Caco-2 (cell line): ENCODE measurements around the gene RPL35. TPM values are rescaled to one million over a fixed set of nuclear protein-coding genes. Genes with fewer than 3 reads are reported as not detected.

Experiments used
- BruUV-seq: library from RNA; stranded (reverse); fragments of 400-500 nt; replicated peaks from 2 replicates; lab custom pipeline; 2021; lab: Mats Ljungman, UMichigan
- CTCF ChIA-PET: fragments of 300-600 bp; sonication (Branson Sonifier 250); formaldehyde crosslinking; loops from one replicate; lab custom pipeline; 2022; ENCODE audit warnings: antibody characterized with exemption; lab: Charles Lee
- POLR2A ChIA-PET: fragments of 300-600 bp; sonication (Branson Sonifier 250); formaldehyde crosslinking; loops from one replicate; lab custom pipeline; 2022; ENCODE audit warnings: antibody characterized with exemption; lab: Charles Lee
- DNase-seq, 2 experiments: peaks; one replicate each; pipeline versions ENCODE4 v3.0.0 to v3.0.0-alpha.2; 2020 to 2022
- H3K27me3 ChIP-seq: replicated peaks from 2 replicates; pipeline ENCODE4 v1.6.0; 2011; ENCODE audit warnings: low read length; ENCODE audit not compliant: control insufficient read depth, insufficient read depth
- H3K36me3 ChIP-seq: 2 replicates; pipeline ENCODE4 v1.5.1; 2011; ENCODE audit warnings: low read length; ENCODE audit not compliant: control insufficient read depth, insufficient read depth
- H3K4me1 ChIP-seq: fragments of 250-450 bp; sonication (Bioruptor Pico); 2 replicates; pipeline ENCODE4 v1.5.1; 2020; ENCODE audit warnings: mild to moderate bottlenecking
- H3K4me3 ChIP-seq: 2 replicates; pipeline ENCODE4 v1.5.1; 2011; ENCODE audit warnings: low read depth, mild to moderate bottlenecking, control low read depth, low read length
- H3K9me3 ChIP-seq: fragments of 250-450 bp; sonication (Bioruptor Pico); 2 replicates; pipeline ENCODE4 v1.5.1; 2020; ENCODE audit warnings: mild to moderate bottlenecking, moderate library complexity
- H3K27ac Mint-ChIP-seq: one replicate; pipeline ENCODE4 v1.8.0; 2022; ENCODE audit warnings: mixed read lengths; ENCODE audit not compliant: unreplicated experiment
- H3K27me3 Mint-ChIP-seq: one replicate; pipeline ENCODE4 v1.8.0; 2022; ENCODE audit warnings: mixed read lengths; ENCODE audit not compliant: insufficient read depth, unreplicated experiment
- H3K36me3 Mint-ChIP-seq: one replicate; pipeline ENCODE4 v1.8.0; 2022; ENCODE audit warnings: mild to moderate bottlenecking, mixed read lengths; ENCODE audit not compliant: insufficient read depth, unreplicated experiment
- H3K4me1 Mint-ChIP-seq: one replicate; pipeline ENCODE4 v1.8.0; 2022; ENCODE audit warnings: low read depth, mixed read lengths; ENCODE audit not compliant: unreplicated experiment
- H3K4me3 Mint-ChIP-seq: one replicate; pipeline ENCODE4 v1.8.0; 2022; ENCODE audit warnings: mild to moderate bottlenecking, moderate library complexity, mixed read lengths; ENCODE audit not compliant: unreplicated experiment
- H3K9me3 Mint-ChIP-seq: one replicate; pipeline ENCODE4 v1.8.0; 2022; ENCODE audit warnings: mixed read lengths; ENCODE audit not compliant: unreplicated experiment
- intact Hi-C: fragments of 100-400 bp; cut with micrococcal nuclease; formaldehyde crosslinking; loops from one replicate; pipeline ENCODE4 v1.10.0; 2022; ENCODE audit not compliant: unreplicated experiment
- total RNA-seq: library from RNA; stranded (reverse); gene quantifications from 2 replicates; pipeline ENCODE4 v1.2.3, GENCODE V29; 2022
- TF ChIP-seq, protein P1 (sequence below), 2 experiments: fragments of 200-600 bp in 1 of 2; IDR thresholded peaks; 1 replicate in 1 of 2; 2 replicates in 1 of 2; pipeline versions ENCODE4 v1.5.1 to v1.8.0; 2011 to 2022; ENCODE audit warnings: antibody characterized with exemption in 1 of 2, control low read depth in 1 of 2, inconsistent platforms in 1 of 2, low read depth in 1 of 2, low read length in 1 of 2, mild to moderate bottlenecking in 1 of 2, moderate library complexity in 1 of 2; ENCODE audit not compliant: insufficient read depth in 1 of 2, severe bottlenecking in 1 of 2, unreplicated experiment in 1 of 2

The RPL35 gene
- total RNA-seq, 1 experiment from 2014 or later, result 1,528 TPM

GRCh38 chr9:124854161-124854560 is 7.6 kb downstream of the RPL35 start:
- Mint-ChIP-seq H3K4me3 (no peak overlapping the region), H3K4me1 (peaks cover 6% of the 10 kb centered on the region), H3K9me3 (no peaks in the 10 kb centered on the region), H3K27me3 (no peaks in the 10 kb centered on the region), H3K27ac (no peak overlapping the region), H3K36me3 (peaks cover 60% of the 10 kb centered on the region)
- no peaks in the 10 kb centered on the region for H3K9me3 ChIP-seq
- H3K4me3 ChIP-seq, result no peak overlapping the region
- ChIA-PET POLR2A (interaction anchor here (0.6 kb wide), 1 partner anchor 75 kb away, joined by 4 read pairs; no protein-coding TSS in a partner anchor), CTCF (interaction anchor here (1.0 to 11.7 kb wide), 7 partner anchors 39 to 89 kb away, joined by 4 to 325 read pairs (median 13); partner anchors contain the start of genes NR6A1 and OLFML2A)
- no peaks in the 10 kb centered on the region for H3K27me3 ChIP-seq
- peaks cover 7% of the 10 kb centered on the region; the same call in 1 of the 2 replicates for H3K4me1 ChIP-seq
- no TSS peak for BruUV-seq
- intact Hi-C loops, result no loop called here
- peaks cover 3% of the 10 kb centered on the region; the same call in 1 of the 2 replicates for H3K36me3 ChIP-seq
- TF ChIP-seq, protein P1, sequence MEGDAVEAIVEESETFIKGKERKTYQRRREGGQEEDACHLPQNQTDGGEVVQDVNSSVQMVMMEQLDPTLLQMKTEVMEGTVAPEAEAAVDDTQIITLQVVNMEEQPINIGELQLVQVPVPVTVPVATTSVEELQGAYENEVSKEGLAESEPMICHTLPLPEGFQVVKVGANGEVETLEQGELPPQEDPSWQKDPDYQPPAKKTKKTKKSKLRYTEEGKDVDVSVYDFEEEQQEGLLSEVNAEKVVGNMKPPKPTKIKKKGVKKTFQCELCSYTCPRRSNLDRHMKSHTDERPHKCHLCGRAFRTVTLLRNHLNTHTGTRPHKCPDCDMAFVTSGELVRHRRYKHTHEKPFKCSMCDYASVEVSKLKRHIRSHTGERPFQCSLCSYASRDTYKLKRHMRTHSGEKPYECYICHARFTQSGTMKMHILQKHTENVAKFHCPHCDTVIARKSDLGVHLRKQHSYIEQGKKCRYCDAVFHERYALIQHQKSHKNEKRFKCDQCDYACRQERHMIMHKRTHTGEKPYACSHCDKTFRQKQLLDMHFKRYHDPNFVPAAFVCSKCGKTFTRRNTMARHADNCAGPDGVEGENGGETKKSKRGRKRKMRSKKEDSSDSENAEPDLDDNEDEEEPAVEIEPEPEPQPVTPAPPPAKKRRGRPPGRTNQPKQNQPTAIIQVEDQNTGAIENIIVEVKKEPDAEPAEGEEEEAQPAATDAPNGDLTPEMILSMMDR (IDR thresholded peaks at IDR 0.05; ENCODE audit: insufficient read depth in 1 of 2, low read depth in 1 of 2, low read length in 1 of 2, severe bottlenecking in 1 of 2, unreplicated experiment in 1 of 2), result no peak
- DNase-seq, result no peak

GRCh38 chr9:124853605-124854143 is 8.1 kb downstream of the RPL35 start:
- Histone ChIP-seq H3K4me1 (peaks cover 7% of the 10 kb centered on the region; the same call in 1 of the 2 replicates), H3K9me3 (no peaks in the 10 kb centered on the region), H3K27me3 (no peaks in the 10 kb centered on the region), H3K36me3 (peaks cover 1% of the 10 kb centered on the region; the same call in 1 of the 2 replicates), H3K4me3 (peak overlapping the region; percentile 47)
- peak overlapping the region; percentile 76 for H3K27ac Mint-ChIP-seq
- H3K27me3 Mint-ChIP-seq, result no peaks in the 10 kb centered on the region
- no TSS peak for BruUV-seq
- intact Hi-C loops, result loop anchor here (2.0 kb wide), 1 partner anchor 35 kb away; no protein-coding TSS in a partner anchor
- H3K4me3 Mint-ChIP-seq, result peak overlapping the region; percentile 75
- TF ChIP-seq, protein P1 (IDR thresholded peaks at IDR 0.05; ENCODE audit: insufficient read depth in 1 of 2, low read depth in 1 of 2, low read length in 1 of 2, severe bottlenecking in 1 of 2, unreplicated experiment in 1 of 2), result no peak
- POLR2A ChIA-PET, result interaction anchor here (0.6 to 1.4 kb wide), 2 partner anchors 8 to 82 kb away, joined by 3 to 9 read pairs; partner anchors contain the start of genes ARPC5L and RPL35
- peaks cover 6% of the 10 kb centered on the region for H3K4me1 Mint-ChIP-seq
- no peaks in the 10 kb centered on the region for H3K9me3 Mint-ChIP-seq
- H3K36me3 Mint-ChIP-seq, result peaks cover 56% of the 10 kb centered on the region
- CTCF ChIA-PET, result interaction anchor here (0.6 to 11.7 kb wide), 22 partner anchors 8 to 471 kb away, joined by 3 to 325 read pairs (median 8); partner anchors contain the start of genes ARPC5L, HSPA5, NR6A1 and OLFML2A
- DNase-seq, result no peak

GRCh38 chr9:124852829-124853531 is 8.8 kb downstream of the RPL35 start, which contains the start of gene WDR38:
TSS of gene WDR38 (plus strand) at chr9:124853460. CDS start at chr9:124853532, 72 bp downstream.
- Histone ChIP-seq H3K36me3 (no peaks in the 10 kb centered on the region; the same call in 1 of the 2 replicates), H3K4me3 (peak within 1 kb of the TSS; percentile 47), H3K9me3 (no peaks in the 10 kb centered on the region), H3K27me3 (no peaks in the 10 kb centered on the region), H3K4me1 (peaks cover 7% of the 10 kb centered on the region; the same call in 1 of the 2 replicates)
- intact Hi-C loops, result loop anchor here (1.0 to 2.0 kb wide), 4 partner anchors 34 to 141 kb away; no protein-coding TSS in a partner anchor
- BruUV-seq, result no TSS peak
- DNase-seq, result peak; percentile 83 to 85
- Mint-ChIP-seq H3K27ac (peak within 1 kb of the TSS; percentile 76), H3K36me3 (peaks cover 49% of the 10 kb centered on the region), H3K4me1 (peaks cover 6% of the 10 kb centered on the region), H3K4me3 (peak within 1 kb of the TSS; percentile 75), H3K27me3 (no peaks in the 10 kb centered on the region), H3K9me3 (no peaks in the 10 kb centered on the region)
- TF ChIP-seq, protein P1 (IDR thresholded peaks at IDR 0.05; ENCODE audit: insufficient read depth in 1 of 2, low read depth in 1 of 2, low read length in 1 of 2, severe bottlenecking in 1 of 2, unreplicated experiment in 1 of 2), result peak; percentile 78 to 99
- CTCF ChIA-PET, result interaction anchor here (0.5 to 11.7 kb wide), 30 partner anchors 8 to 472 kb away, joined by 3 to 325 read pairs (median 4); partner anchors contain the start of genes ARPC5L, HSPA5, NR6A1 and OLFML2A
- POLR2A ChIA-PET, result interaction anchor here (0.5 to 1.4 kb wide), 5 partner anchors 9 to 326 kb away, joined by 3 to 9 read pairs (median 3); partner anchors contain the start of genes ARPC5L and RPL35
